Hepatocyte (in vitro differentiated cells): ENCODE measurements around the gene CMIP. TPM values are rescaled to one million over a fixed set of nuclear protein-coding genes. Genes with fewer than 3 reads are reported as not detected.
"Not testable (repeated sequence)": the region's sequence is repeated elsewhere in the genome, so short reads cannot be mapped to it uniquely, and the experiment has no call there.

Experiments used
- DNase-seq: peaks from one replicate; pipeline ENCODE4 v3.0.0-alpha.2; 2016; ENCODE audit warnings: low spot score
- H2AFZ ChIP-seq: fragments of 200-600 bp; sonication (generic); 2 replicates; pipeline ENCODE4 v1.6.0; 2016; ENCODE audit warnings: antibody characterized with exemption, mild to moderate bottlenecking
- H3K27ac ChIP-seq: fragments of 200-600 bp; sonication (generic); 2 replicates; pipeline ENCODE4 v1.5.1; 2016; ENCODE audit warnings: mild to moderate bottlenecking
- H3K27me3 ChIP-seq: fragments of 200-600 bp; sonication (generic); 2 replicates; pipeline ENCODE4 v1.6.1; 2016
- H3K36me3 ChIP-seq: fragments of 200-600 bp; sonication (generic); replicated peaks from 2 replicates; pipeline ENCODE4 v1.5.1; 2016; ENCODE audit warnings: low read depth; ENCODE audit not compliant: insufficient read depth
- H3K4me1 ChIP-seq: fragments of 200-600 bp; sonication (generic); 2 replicates; pipeline ENCODE4 v1.5.1; 2016; ENCODE audit warnings: mild to moderate bottlenecking, moderate library complexity; ENCODE audit not compliant: insufficient read depth
- H3K4me2 ChIP-seq: fragments of 200-600 bp; sonication (generic); 2 replicates; pipeline ENCODE4 v1.6.0; 2016
- H3K4me3 ChIP-seq: fragments of 200-600 bp; sonication (generic); 2 replicates; pipeline ENCODE4 v1.5.1; 2016; ENCODE audit warnings: mild to moderate bottlenecking
- H3K79me2 ChIP-seq: fragments of 200-600 bp; sonication (generic); 2 replicates; pipeline ENCODE4 v1.6.0; 2017; ENCODE audit warnings: mild to moderate bottlenecking
- H3K9me2 ChIP-seq: fragments of 200-600 bp; sonication (generic); replicated peaks from 2 replicates; pipeline ENCODE4 v1.6.0; 2017; ENCODE audit warnings: mild to moderate bottlenecking; ENCODE audit not compliant: insufficient read depth
- H3K9me3 ChIP-seq: fragments of 200-600 bp; sonication (generic); 2 replicates; pipeline ENCODE4 v1.5.1; 2016; ENCODE audit warnings: low read depth, mild to moderate bottlenecking
- H4K20me1 ChIP-seq: fragments of 200-600 bp; sonication (generic); 2 replicates; pipeline ENCODE4 v1.6.0; 2016; ENCODE audit warnings: mild to moderate bottlenecking; ENCODE audit not compliant: insufficient read depth, poor library complexity, severe bottlenecking
- EZH2 ChIP-seq: fragments of 200-600 bp; sonication (generic); IDR thresholded peaks from 2 replicates; pipeline ENCODE4 v1.6.1; 2016; ENCODE audit warnings: antibody characterized with exemption, mild to moderate bottlenecking, borderline replicate concordance
- EZH2phosphoT487 ChIP-seq: fragments of 200-600 bp; sonication (generic); IDR thresholded peaks from one replicate; pipeline ENCODE4 v1.6.1; 2018; ENCODE audit warnings: antibody characterized with exemption, mild to moderate bottlenecking, low read depth, moderate library complexity; ENCODE audit not compliant: unreplicated experiment, severe bottlenecking
- WGBS: methylation state at CpG from one replicate; pipeline ENCODE4 v1.1.6; 2016; ENCODE audit warnings: low lambda C conversion rate; ENCODE audit errors: missing lambda C conversion rate; 5-methylcytosine and 5-hydroxymethylcytosine counted together
- polyA plus RNA-seq: library from polyadenylated mRNA; unstranded; fragments of >200 nt; fragmentation: Nextera tagmentation; extraction: Ambion mirVana; gene quantifications from 2 replicates; pipeline ENCODE4 v1.2.1, GENCODE V29; 2016
- total RNA-seq: library from RNA; depleted of rRNA; stranded (reverse); fragments of >200 nt; gene quantifications from 2 replicates; pipeline ENCODE4 v1.2.3, GENCODE V29; 2014
- TF ChIP-seq, protein P1 (sequence below): fragments of 200-600 bp; sonication (generic); IDR thresholded peaks from 2 replicates; pipeline ENCODE4 v1.5.1; 2016; ENCODE audit warnings: antibody characterized with exemption, mild to moderate bottlenecking; ENCODE audit not compliant: poor library complexity

The CMIP gene
- total and polyA plus RNA-seq, 2 experiments from 2014 or later: 5.8 to 17.8 TPM

DNA sequence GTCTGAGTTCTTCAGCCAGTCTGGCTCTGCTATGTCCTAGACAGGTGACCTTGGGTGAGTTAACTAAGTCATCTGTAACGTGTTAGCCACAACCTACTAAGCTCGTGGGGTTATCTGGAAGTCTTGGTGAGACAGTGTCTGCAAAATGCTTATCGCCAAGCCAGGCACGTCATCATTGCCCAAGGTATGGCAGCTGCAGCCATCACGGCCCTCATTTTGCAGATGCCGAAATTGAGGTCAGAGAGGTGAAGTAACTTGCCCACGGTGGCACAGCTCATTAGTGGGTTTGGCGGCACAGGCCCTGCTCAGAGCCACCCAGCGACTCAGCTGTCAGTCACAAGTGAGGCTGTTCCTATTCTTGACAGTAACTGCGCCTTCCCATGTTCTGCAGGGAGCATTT lies 79.8 kb downstream of the CMIP start:
- H3K4me1 ChIP-seq: no peaks in the 10 kb centered on the region
- H2AFZ ChIP-seq: no peak overlapping the region
- H3K27me3 ChIP-seq: no peaks in the 10 kb centered on the region
- peaks cover 11% of the 10 kb centered on the region for H4K20me1 ChIP-seq
- 90% methylated on average over 10 of the region's 10 CpGs for WGBS
- no peak for DNase-seq
- no peaks in the 10 kb centered on the region for H3K9me2 ChIP-seq
- no peak overlapping the region for H3K4me3 ChIP-seq
- H3K27ac ChIP-seq: no peak overlapping the region
- no peak overlapping the region for H3K4me2 ChIP-seq
- TF ChIP-seq EZH2phosphoT487: no peak
- TF ChIP-seq EZH2: no peak
- TF ChIP-seq, protein P1, sequence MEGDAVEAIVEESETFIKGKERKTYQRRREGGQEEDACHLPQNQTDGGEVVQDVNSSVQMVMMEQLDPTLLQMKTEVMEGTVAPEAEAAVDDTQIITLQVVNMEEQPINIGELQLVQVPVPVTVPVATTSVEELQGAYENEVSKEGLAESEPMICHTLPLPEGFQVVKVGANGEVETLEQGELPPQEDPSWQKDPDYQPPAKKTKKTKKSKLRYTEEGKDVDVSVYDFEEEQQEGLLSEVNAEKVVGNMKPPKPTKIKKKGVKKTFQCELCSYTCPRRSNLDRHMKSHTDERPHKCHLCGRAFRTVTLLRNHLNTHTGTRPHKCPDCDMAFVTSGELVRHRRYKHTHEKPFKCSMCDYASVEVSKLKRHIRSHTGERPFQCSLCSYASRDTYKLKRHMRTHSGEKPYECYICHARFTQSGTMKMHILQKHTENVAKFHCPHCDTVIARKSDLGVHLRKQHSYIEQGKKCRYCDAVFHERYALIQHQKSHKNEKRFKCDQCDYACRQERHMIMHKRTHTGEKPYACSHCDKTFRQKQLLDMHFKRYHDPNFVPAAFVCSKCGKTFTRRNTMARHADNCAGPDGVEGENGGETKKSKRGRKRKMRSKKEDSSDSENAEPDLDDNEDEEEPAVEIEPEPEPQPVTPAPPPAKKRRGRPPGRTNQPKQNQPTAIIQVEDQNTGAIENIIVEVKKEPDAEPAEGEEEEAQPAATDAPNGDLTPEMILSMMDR: no peak
- no peaks in the 10 kb centered on the region for H3K36me3 ChIP-seq
- H3K9me3 ChIP-seq: no peaks in the 10 kb centered on the region
- peaks cover 93% of the 10 kb centered on the region for H3K79me2 ChIP-seq

DNA sequence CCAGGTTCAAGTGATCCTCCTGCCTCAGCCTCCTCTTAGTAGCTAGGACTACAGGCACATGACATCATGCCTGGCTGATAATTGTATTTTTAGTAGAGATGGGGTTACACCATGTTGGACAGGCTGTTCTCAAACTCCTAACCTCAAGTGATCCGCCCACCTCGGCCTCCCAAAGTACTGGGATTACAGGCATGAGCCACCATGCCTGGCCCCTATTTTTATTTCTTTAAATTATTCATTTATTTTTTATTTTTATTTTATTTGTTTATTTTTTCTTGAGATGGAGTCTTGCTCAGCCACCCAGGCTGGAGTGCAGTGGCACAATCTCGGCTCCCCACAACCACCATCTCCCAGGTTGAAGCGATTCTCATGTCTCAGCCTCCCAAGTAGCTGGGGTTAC lies 80.3 kb downstream of the CMIP start:
- H3K79me2 ChIP-seq: peaks cover 93% of the 10 kb centered on the region
- H2AFZ ChIP-seq, H3K27me3 ChIP-seq, H3K4me3 ChIP-seq, H3K4me2 ChIP-seq, H3K9me2 ChIP-seq, H3K36me3 ChIP-seq, H3K9me3 ChIP-seq, H3K4me1 ChIP-seq, H3K27ac ChIP-seq, DNase-seq: not testable (repeated sequence)
- H4K20me1 ChIP-seq: peaks cover 11% of the 10 kb centered on the region
- WGBS: 100% methylated on average over 4 of the region's 4 CpGs

DNA sequence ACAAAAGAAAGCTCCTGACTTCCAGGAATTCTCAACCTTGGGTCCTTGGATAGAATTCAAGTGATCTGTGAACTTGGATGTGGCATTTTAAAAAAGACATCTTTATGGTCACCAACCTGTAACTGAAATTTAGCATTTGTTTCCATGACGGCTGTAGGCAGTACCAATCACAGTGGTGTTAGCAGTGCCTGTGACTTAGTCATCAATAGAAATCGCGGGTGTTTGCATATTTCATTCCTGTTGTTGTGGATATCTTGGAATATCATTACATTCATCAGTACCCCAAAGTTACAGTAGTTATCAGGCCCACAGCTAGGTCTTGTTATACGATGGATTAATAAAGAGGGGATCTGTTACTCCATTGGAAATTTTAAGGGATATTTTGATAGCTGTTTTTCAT lies 81.6 kb downstream of the CMIP start:
- Histone ChIP-seq H3K9me3 (no peaks in the 10 kb centered on the region), H3K4me3 (no peak overlapping the region), H3K27ac (peak overlapping the region; percentile 77), H4K20me1 (peaks cover 8% of the 10 kb centered on the region), H3K36me3 (no peaks in the 10 kb centered on the region), H3K4me1 (no peaks in the 10 kb centered on the region), H3K4me2 (no peak overlapping the region), H3K27me3 (no peaks in the 10 kb centered on the region), H2AFZ (no peak overlapping the region), H3K9me2 (no peaks in the 10 kb centered on the region), H3K79me2 (peaks cover 93% of the 10 kb centered on the region)
- TF ChIP-seq, protein P1: no peak
- TF ChIP-seq EZH2 (no peak), EZH2phosphoT487 (no peak)
- no peak for DNase-seq
- WGBS: 76% methylated on average over 4 of the region's 4 CpGs

DNA sequence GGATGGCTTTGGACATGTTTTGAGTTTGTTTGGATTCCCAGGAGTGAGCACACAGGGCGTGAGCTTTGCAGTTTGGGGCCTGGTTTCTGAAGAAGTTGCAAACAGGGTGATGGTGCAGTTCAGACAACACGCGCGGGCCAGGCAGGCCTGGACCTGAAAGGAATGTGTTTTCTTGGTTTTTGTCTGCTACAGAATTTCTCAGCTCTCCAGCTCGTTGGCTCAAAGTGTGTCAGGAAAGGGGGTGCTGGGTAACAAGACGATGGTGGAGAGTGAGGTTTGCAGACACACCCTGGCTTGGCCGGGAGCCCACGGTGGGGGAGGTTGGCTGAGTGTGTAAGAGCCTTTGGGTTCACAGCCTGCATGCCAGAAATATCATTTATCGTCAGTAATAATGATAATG lies 82.3 kb downstream of the CMIP start:
- H4K20me1 ChIP-seq: peaks cover 11% of the 10 kb centered on the region
- H3K9me2 ChIP-seq: no peaks in the 10 kb centered on the region
- peak; percentile 23 for DNase-seq
- H3K36me3 ChIP-seq: no peaks in the 10 kb centered on the region
- WGBS: 77% methylated on average over 9 of the region's 9 CpGs
- no peaks in the 10 kb centered on the region for H3K4me1 ChIP-seq
- peaks cover 94% of the 10 kb centered on the region for H3K79me2 ChIP-seq
- H3K9me3 ChIP-seq: no peaks in the 10 kb centered on the region
- no peak overlapping the region for H3K4me2 ChIP-seq
- H3K4me3 ChIP-seq: no peak overlapping the region
- TF ChIP-seq, protein P1: no peak
- TF ChIP-seq EZH2phosphoT487: no peak
- H3K27ac ChIP-seq: peak overlapping the region; percentile 77
- H2AFZ ChIP-seq: no peak overlapping the region
- no peaks in the 10 kb centered on the region for H3K27me3 ChIP-seq
